ENCODE results near the gene IDI2.
"Not testable (repeated sequence)": the region's sequence is repeated elsewhere in the genome, so short reads cannot be mapped to it uniquely, and the experiment has no call there.

IDI2 gene

GRCh38 chr10:1025683-1026082 is at the start of gene IDI2:
Gene IDI2 (minus strand): TSS chr10:1025859. CDS start chr10:1024723, 1,136 bp downstream.
- DNase-seq = no peak

GRCh38 chr10:1074748-1075308 is 49.2 kb upstream of the IDI2 start:
- DNase-seq = no peak

- DNase-seq = no peak
These were observed 48.5 kb upstream of the IDI2 start for GRCh38 chr10:1074052-1074747.

GRCh38 chr10:1070919-1071318 is 45.3 kb upstream of the IDI2 start:
- DNase-seq = no peak

GRCh38 chr10:1068380-1069361 is 43.0 kb upstream of the IDI2 start:
- DNase-seq = no peak

GRCh38 chr10:1066734-1067133 is 41.1 kb upstream of the IDI2 start:
- not testable (repeated sequence) for DNase-seq

- no peak for DNase-seq
These were observed 39.2 kb upstream of the IDI2 start for GRCh38 chr10:1064964-1065247.

GRCh38 chr10:1063232-1063865 is 37.7 kb upstream of the IDI2 start:
- no peak for DNase-seq

- DNase-seq = no peak
These were observed 36.5 kb upstream of the IDI2 start for GRCh38 chr10:1061930-1062774.

GRCh38 chr10:1059902-1060301 is 34.2 kb upstream of the IDI2 start:
- no peak for DNase-seq

GRCh38 chr10:1058017-1058416 is 32.4 kb upstream of the IDI2 start:
- no peak for DNase-seq

- DNase-seq = no peak
These were observed 31.5 kb upstream of the IDI2 start for GRCh38 chr10:1057106-1057657.

GRCh38 chr10:1056326-1057105 is 30.9 kb upstream of the IDI2 start, which contains the start of gene WDR37:
Gene WDR37 (plus strand): TSS chr10:1056385. CDS start chr10:1072156, 15,771 bp downstream.
- DNase-seq = peak; percentile 88

- no peak for DNase-seq
These were observed 29.0 kb upstream of the IDI2 start for GRCh38 chr10:1054684-1055083.

GRCh38 chr10:1050554-1050953 is 24.9 kb upstream of the IDI2 start:
- DNase-seq = peak; percentile 62

GRCh38 chr10:1050145-1050544 is 24.5 kb upstream of the IDI2 start:
- DNase-seq = no peak

GRCh38 chr10:1049425-1049958 is 23.8 kb upstream of the IDI2 start:
- peak; percentile 31 for DNase-seq

- peak; percentile 99 for DNase-seq
These were observed 23.2 kb upstream of the IDI2 start, which contains the start of gene IDI1 for GRCh38 chr10:1048732-1049424. Gene IDI1 (minus strand): TSS chr10:1049119. CDS start chr10:1049003, 116 bp downstream.

GRCh38 chr10:1048349-1048731 is 22.7 kb upstream of the IDI2 start:
- no peak for DNase-seq

- no peak for DNase-seq
These were observed 22.3 kb upstream of the IDI2 start for GRCh38 chr10:1047937-1048336.

Measured in activated CD4-positive, alpha-beta T cell treated with anti-CD3 and anti-CD28 coated beads, Interleukin-2, amount 50 U/mL, for 16 hours (primary cell).